Neuron (in vitro differentiated cells): ENCODE measurements around the gene VPS13A.
"Not testable (repeated sequence)": the region's sequence is repeated elsewhere in the genome, so short reads cannot be mapped to it uniquely, and the experiment has no call there.

Experiments used
- H2AFZ ChIP-seq: one replicate; pipeline ENCODE4 v1.6.1; 2013; ENCODE audit warnings: low read depth, mild to moderate bottlenecking, inconsistent platforms, low read length, moderate library complexity
- H3K27me3 ChIP-seq: one replicate; pipeline ENCODE4 v1.6.1; 2013; ENCODE audit warnings: low read length; ENCODE audit not compliant: insufficient read depth
- H3K36me3 ChIP-seq: one replicate; pipeline ENCODE4 v1.6.1; 2013; ENCODE audit warnings: low read length; ENCODE audit not compliant: insufficient read depth
- H3K4me1 ChIP-seq: one replicate; pipeline ENCODE4 v1.6.1; 2013; ENCODE audit warnings: low read length; ENCODE audit not compliant: insufficient read depth
- H3K4me3 ChIP-seq: 2 replicates; pipeline ENCODE4 v1.5.1; 2013; ENCODE audit warnings: mild to moderate bottlenecking, low read length, moderate library complexity
- H3K9me3 ChIP-seq: one replicate; pipeline ENCODE4 v1.6.1; 2013; ENCODE audit warnings: low read length

VPS13A gene

GRCh38 chr9:77384406-77384805 lies 207.1 kb downstream of the VPS13A start:
- no peak overlapping the region for H2AFZ ChIP-seq
- no peak overlapping the region for H3K4me3 ChIP-seq
- H3K27me3 ChIP-seq = no peaks in the 10 kb centered on the region
- H3K9me3 ChIP-seq = no peaks in the 10 kb centered on the region
- peaks cover 5% of the 10 kb centered on the region for H3K36me3 ChIP-seq
- H3K4me1 ChIP-seq = no peaks in the 10 kb centered on the region

DNA sequence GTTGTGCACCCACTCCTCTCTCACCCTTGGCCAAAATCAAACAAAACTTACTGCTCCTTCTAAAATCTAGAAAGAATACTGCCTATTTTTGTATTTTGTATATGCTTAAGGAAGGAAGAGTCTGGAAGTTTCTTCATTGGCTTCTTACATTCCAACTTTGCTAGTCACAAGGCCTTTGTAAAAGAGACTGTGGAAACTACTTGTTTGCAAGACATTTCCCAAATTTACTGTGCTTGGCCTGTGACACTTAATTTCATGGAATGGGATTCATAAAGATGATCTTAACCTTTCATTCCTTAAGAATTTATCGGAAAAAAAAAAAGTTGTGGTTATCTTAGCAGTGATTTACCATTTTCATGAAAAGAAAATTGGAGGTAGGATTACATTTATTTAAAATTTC lies 208.9 kb downstream of the VPS13A start:
- no peak overlapping the region for H3K4me3 ChIP-seq
- no peaks in the 10 kb centered on the region for H3K4me1 ChIP-seq
- H3K27me3 ChIP-seq = no peaks in the 10 kb centered on the region
- no peaks in the 10 kb centered on the region for H3K9me3 ChIP-seq
- no peak overlapping the region for H2AFZ ChIP-seq
- peaks cover 5% of the 10 kb centered on the region for H3K36me3 ChIP-seq

- H3K27me3 ChIP-seq = no peaks in the 10 kb centered on the region
- no peaks in the 10 kb centered on the region for H3K9me3 ChIP-seq
- H3K36me3 ChIP-seq = no peaks in the 10 kb centered on the region
- H3K4me1 ChIP-seq = no peaks in the 10 kb centered on the region
- H3K4me3 ChIP-seq = no peak overlapping the region
- H2AFZ ChIP-seq = no peak overlapping the region
Measured at GRCh38 chr9:77391834-77392233, 214.5 kb downstream of the VPS13A start.

- Histone ChIP-seq H3K4me1 (no peaks in the 10 kb centered on the region), H3K4me3 (no peak overlapping the region), H3K27me3 (no peaks in the 10 kb centered on the region), H3K36me3 (no peaks in the 10 kb centered on the region), H3K9me3 (no peaks in the 10 kb centered on the region), H2AFZ (no peak overlapping the region)
Measured at GRCh38 chr9:77392328-77392727, 215.0 kb downstream of the VPS13A start.

DNA sequence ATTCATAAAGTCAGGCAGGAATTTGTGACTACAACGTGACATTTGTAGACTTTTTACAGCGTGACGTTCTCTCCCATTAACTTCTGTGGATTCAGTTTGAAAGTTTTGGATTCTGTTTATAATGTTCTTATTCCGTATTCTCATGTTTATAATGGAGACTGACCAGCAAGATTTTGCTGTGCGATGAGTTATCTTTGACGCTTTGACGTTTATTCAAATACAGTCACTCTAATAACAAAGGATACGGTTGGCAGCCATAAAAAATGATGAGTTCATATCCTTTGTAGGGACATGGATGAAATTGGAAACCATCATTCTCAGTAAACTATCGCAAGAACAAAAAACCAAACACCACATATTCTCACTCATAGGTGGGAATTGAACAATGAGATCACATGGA lies 221.2 kb downstream of the VPS13A start:
- H2AFZ ChIP-seq, H3K27me3 ChIP-seq, H3K36me3 ChIP-seq, H3K4me1 ChIP-seq, H3K9me3 ChIP-seq, H3K4me3 ChIP-seq: not testable (repeated sequence)

- Histone ChIP-seq H3K27me3 (no peaks in the 10 kb centered on the region), H2AFZ (no peak overlapping the region), H3K36me3 (no peaks in the 10 kb centered on the region), H3K4me1 (no peaks in the 10 kb centered on the region), H3K9me3 (no peaks in the 10 kb centered on the region), H3K4me3 (no peak overlapping the region)
Measured at GRCh38 chr9:77399964-77400363, 222.6 kb downstream of the VPS13A start.

- Histone ChIP-seq H3K27me3 (no peaks in the 10 kb centered on the region), H2AFZ (no peak overlapping the region), H3K9me3 (no peaks in the 10 kb centered on the region), H3K4me1 (no peaks in the 10 kb centered on the region), H3K36me3 (no peaks in the 10 kb centered on the region), H3K4me3 (no peak overlapping the region)
Measured at GRCh38 chr9:77402286-77402685, 225.0 kb downstream of the VPS13A start.

DNA sequence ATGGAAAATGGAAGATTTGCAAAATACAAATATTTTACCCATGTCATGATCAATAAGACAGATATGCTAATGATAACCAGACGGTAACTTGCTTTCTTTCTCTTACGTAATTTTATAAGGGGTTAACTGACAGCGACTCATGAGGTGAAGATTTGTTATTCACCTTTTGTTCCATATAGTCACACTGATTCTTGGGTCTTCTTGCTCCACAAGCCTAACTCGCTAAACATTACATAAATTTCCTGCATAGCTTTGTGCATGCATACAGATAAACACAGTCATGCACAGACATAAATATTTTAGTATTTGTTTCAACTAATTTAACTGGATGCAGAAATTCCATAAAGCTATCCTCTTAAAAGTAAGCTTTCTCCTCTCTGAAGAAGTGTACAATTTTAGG lies 225.9 kb downstream of the VPS13A start:
- Histone ChIP-seq H3K36me3 (no peaks in the 10 kb centered on the region), H3K27me3 (no peaks in the 10 kb centered on the region), H3K9me3 (peaks cover 3% of the 10 kb centered on the region), H3K4me3 (no peak overlapping the region), H3K4me1 (no peaks in the 10 kb centered on the region), H2AFZ (no peak overlapping the region)

GRCh38 chr9:77408521-77408920 lies 231.2 kb downstream of the VPS13A start:
- H3K36me3 ChIP-seq, H3K4me3 ChIP-seq, H2AFZ ChIP-seq, H3K27me3 ChIP-seq, H3K9me3 ChIP-seq, H3K4me1 ChIP-seq: not testable (repeated sequence)

DNA sequence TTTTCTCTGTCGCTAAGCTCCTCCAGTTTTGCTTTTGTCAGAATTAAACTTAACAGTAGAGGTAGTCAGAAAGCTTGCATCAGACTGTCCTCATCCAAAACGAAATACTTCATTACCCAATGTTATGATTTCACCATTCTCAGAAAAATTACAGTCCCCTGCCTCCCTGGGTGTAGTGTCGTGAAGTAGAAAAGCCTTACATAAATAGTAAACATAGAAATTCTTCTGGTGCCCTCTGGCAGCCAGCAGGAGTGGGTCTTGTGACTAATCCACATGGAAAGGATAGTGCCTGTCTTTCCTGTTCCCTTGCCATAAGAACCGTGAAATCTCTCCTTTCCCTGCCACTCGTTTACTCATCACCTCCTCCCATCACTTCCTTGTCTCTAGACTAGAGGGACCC lies 240.2 kb downstream of the VPS13A start:
- Histone ChIP-seq H2AFZ (no peak overlapping the region), H3K9me3 (no peaks in the 10 kb centered on the region), H3K4me3 (no peak overlapping the region), H3K36me3 (peaks cover 2% of the 10 kb centered on the region), H3K27me3 (no peaks in the 10 kb centered on the region), H3K4me1 (no peaks in the 10 kb centered on the region)

- no peaks in the 10 kb centered on the region for H3K9me3 ChIP-seq
- H3K4me3 ChIP-seq = no peak overlapping the region
- no peaks in the 10 kb centered on the region for H3K4me1 ChIP-seq
- H3K27me3 ChIP-seq = no peaks in the 10 kb centered on the region
- no peak overlapping the region for H2AFZ ChIP-seq
- H3K36me3 ChIP-seq = peaks cover 2% of the 10 kb centered on the region
Measured at GRCh38 chr9:77418226-77418625, 240.9 kb downstream of the VPS13A start.

GRCh38 chr9:77420641-77421040 lies 243.3 kb downstream of the VPS13A start:
- Histone ChIP-seq H3K9me3 (no peaks in the 10 kb centered on the region), H3K36me3 (peaks cover 2% of the 10 kb centered on the region), H3K4me3 (no peak overlapping the region), H3K4me1 (no peaks in the 10 kb centered on the region), H3K27me3 (no peaks in the 10 kb centered on the region), H2AFZ (no peak overlapping the region)

GRCh38 chr9:77421506-77422265 lies 244.4 kb downstream of the VPS13A start:
- H3K4me3 ChIP-seq = no peak overlapping the region
- H3K9me3 ChIP-seq = no peaks in the 10 kb centered on the region
- no peaks in the 10 kb centered on the region for H3K27me3 ChIP-seq
- no peak overlapping the region for H2AFZ ChIP-seq
- H3K4me1 ChIP-seq = no peaks in the 10 kb centered on the region
- H3K36me3 ChIP-seq = no peaks in the 10 kb centered on the region

DNA sequence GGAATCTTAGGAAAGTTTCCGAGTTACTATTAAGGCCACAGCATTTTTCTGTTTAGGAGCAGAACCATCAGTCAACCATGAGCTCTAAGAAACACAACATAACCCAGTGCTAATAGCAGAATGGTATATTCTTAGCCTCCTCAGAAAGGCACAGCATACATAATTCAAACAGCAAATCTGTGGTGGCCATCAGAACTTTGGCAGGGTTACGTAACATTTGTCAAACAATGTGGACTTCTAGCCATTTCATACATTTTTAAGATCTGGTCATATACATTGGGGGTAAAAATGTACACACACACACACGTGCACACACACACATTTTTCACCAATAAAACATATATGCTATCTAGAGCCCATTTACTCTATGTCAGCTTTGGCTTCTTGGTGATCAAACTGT lies 245.6 kb downstream of the VPS13A start:
- Histone ChIP-seq H3K9me3 (no peaks in the 10 kb centered on the region), H3K27me3 (no peaks in the 10 kb centered on the region), H3K36me3 (no peaks in the 10 kb centered on the region), H3K4me1 (no peaks in the 10 kb centered on the region), H3K4me3 (no peak overlapping the region), H2AFZ (no peak overlapping the region)
